Measurements from ENCODE around the gene PLXNB3.

Gene PLXNB3

GRCh38 chrX:153800177-153800722 lies 36.2 kb downstream of the PLXNB3 start:
- no peaks in the 10 kb centered on the region for H4K20me1 ChIP-seq (ENCODE audit: insufficient read depth)
- H2AFZ ChIP-seq (ENCODE audit: low read depth): no peak overlapping the region
- H3K36me3 ChIP-seq (ENCODE audit: insufficient read depth): no peaks in the 10 kb centered on the region
- peaks cover 4% of the 10 kb centered on the region for H3K4me1 ChIP-seq (ENCODE audit: low read depth, poor library complexity, severe bottlenecking)
- peaks cover 2% of the 10 kb centered on the region; the same call in 1 of the 2 replicates for H3K27me3 ChIP-seq (ENCODE audit: insufficient read depth, low read depth)
- H3K27ac ChIP-seq: no peak overlapping the region
- no peak overlapping the region for H3K4me3 ChIP-seq (IDR thresholded peaks at IDR 0.05; ENCODE audit: insufficient read depth, low read depth, low read length)
- no peak overlapping the region for H3K9ac ChIP-seq
- no peak overlapping the region for H3K4me2 ChIP-seq
- no peak for TF ChIP-seq CTCF (conservative IDR thresholded peaks at IDR 0.05; ENCODE audit: low read depth, low read length)
- peaks cover 10% of the 10 kb centered on the region for H3K79me2 ChIP-seq (ENCODE audit: insufficient read depth, low read depth)

GRCh38 chrX:153800746-153801145 lies 36.7 kb downstream of the PLXNB3 start:
- no peaks in the 10 kb centered on the region for H3K36me3 ChIP-seq (ENCODE audit: insufficient read depth)
- no peak overlapping the region for H2AFZ ChIP-seq (ENCODE audit: low read depth)
- peaks cover 6% of the 10 kb centered on the region; the same call in 1 of the 2 replicates for H3K27me3 ChIP-seq (ENCODE audit: insufficient read depth, low read depth)
- no peak overlapping the region for H3K4me3 ChIP-seq (IDR thresholded peaks at IDR 0.05; ENCODE audit: insufficient read depth, low read depth, low read length)
- no peak overlapping the region for H3K27ac ChIP-seq
- no peaks in the 10 kb centered on the region for H4K20me1 ChIP-seq (ENCODE audit: insufficient read depth)
- H3K4me2 ChIP-seq: no peak overlapping the region
- H3K4me1 ChIP-seq (ENCODE audit: low read depth, poor library complexity, severe bottlenecking): peaks cover 4% of the 10 kb centered on the region
- TF ChIP-seq CTCF (conservative IDR thresholded peaks at IDR 0.05; ENCODE audit: low read depth, low read length): no peak
- H3K9ac ChIP-seq: no peak overlapping the region
- peaks cover 5% of the 10 kb centered on the region for H3K79me2 ChIP-seq (ENCODE audit: insufficient read depth, low read depth)

GRCh38 chrX:153801669-153802068 lies 37.6 kb downstream of the PLXNB3 start:
- H3K27me3 ChIP-seq (ENCODE audit: insufficient read depth, low read depth): peaks cover 12% of the 10 kb centered on the region; the same call in 1 of the 2 replicates
- H3K4me3 ChIP-seq (IDR thresholded peaks at IDR 0.05; ENCODE audit: insufficient read depth, low read depth, low read length): no peak overlapping the region
- TF ChIP-seq CTCF (conservative IDR thresholded peaks at IDR 0.05; ENCODE audit: low read depth, low read length): no peak
- H3K9ac ChIP-seq: no peak overlapping the region
- H3K4me2 ChIP-seq: no peak overlapping the region
- no peaks in the 10 kb centered on the region for H3K4me1 ChIP-seq (ENCODE audit: low read depth, poor library complexity, severe bottlenecking)
- no peaks in the 10 kb centered on the region for H4K20me1 ChIP-seq (ENCODE audit: insufficient read depth)
- H2AFZ ChIP-seq (ENCODE audit: low read depth): no peak overlapping the region
- H3K79me2 ChIP-seq (ENCODE audit: insufficient read depth, low read depth): no peaks in the 10 kb centered on the region
- no peak overlapping the region for H3K27ac ChIP-seq
- no peaks in the 10 kb centered on the region for H3K36me3 ChIP-seq (ENCODE audit: insufficient read depth)

- H3K27ac ChIP-seq: no peak overlapping the region
- H3K27me3 ChIP-seq (ENCODE audit: insufficient read depth, low read depth): peaks cover 17% of the 10 kb centered on the region; the same call in 1 of the 2 replicates
- no peak overlapping the region for H3K4me3 ChIP-seq (IDR thresholded peaks at IDR 0.05; ENCODE audit: insufficient read depth, low read depth, low read length)
- no peaks in the 10 kb centered on the region for H4K20me1 ChIP-seq (ENCODE audit: insufficient read depth)
- no peaks in the 10 kb centered on the region for H3K79me2 ChIP-seq (ENCODE audit: insufficient read depth, low read depth)
- H3K4me2 ChIP-seq: no peak overlapping the region
- no peak for TF ChIP-seq CTCF (conservative IDR thresholded peaks at IDR 0.05; ENCODE audit: low read depth, low read length)
- H3K4me1 ChIP-seq (ENCODE audit: low read depth, poor library complexity, severe bottlenecking): no peaks in the 10 kb centered on the region
- no peak overlapping the region for H3K9ac ChIP-seq
- no peak overlapping the region for H2AFZ ChIP-seq (ENCODE audit: low read depth)
- no peaks in the 10 kb centered on the region for H3K36me3 ChIP-seq (ENCODE audit: insufficient read depth)
These were observed 38.5 kb downstream of the PLXNB3 start for GRCh38 chrX:153802513-153803045.
